Colonic mucosa (tissue), 4 donors: ENCODE data around the gene MPP1. TPM values are rescaled to one million over a fixed set of nuclear protein-coding genes. Genes with fewer than 3 reads are reported as not detected.

Experiments used
- DNase-seq: peaks from one replicate; pipeline ENCODE4 v3.0.0-alpha.2; 2020
- H3K27ac ChIP-seq: fragments of 200-600 bp; one replicate; pipeline ENCODE4 v1.8.0; 2021
- H3K27me3 ChIP-seq: fragments of 200-600 bp; one replicate; pipeline ENCODE4 v1.8.0; 2021
- H3K36me3 ChIP-seq: fragments of 200-600 bp; one replicate; pipeline ENCODE4 v1.8.0; 2021
- H3K4me1 ChIP-seq: fragments of 200-600 bp; one replicate; pipeline ENCODE4 v1.8.0; 2021; ENCODE audit warnings: mild to moderate bottlenecking
- H3K4me3 ChIP-seq: fragments of 200-600 bp; one replicate; pipeline ENCODE4 v1.8.0; 2021
- H3K9ac ChIP-seq, 2 donors: one replicate each; pipeline ENCODE4 v1.7.0; 2013; ENCODE audit warnings: control low read depth in 2 of 2, low read depth in 2 of 2, low read length in 2 of 2
- H3K9me3 ChIP-seq: fragments of 200-600 bp; one replicate; pipeline ENCODE4 v1.8.0; 2021
- intact Hi-C: fragments of 100-400 bp; cut with DNase I; formaldehyde crosslinking; loops from one replicate; pipeline ENCODE4 v1.14.1; 2022
- total RNA-seq, 2 donors: library from RNA; stranded (reverse); fragmentation: NEBNext Ultra II Directional in 1 of 2; extraction: Animal tissue kit (Norgen Biotek cat#: 25700) in 1 of 2; gene quantifications; one replicate each; pipeline ENCODE4 v1.2.1, GENCODE V29; 2021
- TF ChIP-seq, protein P1 (sequence below): fragments of 200-600 bp; IDR thresholded peaks from one replicate; pipeline ENCODE4 v1.8.0; 2022; ENCODE audit warnings: antibody characterized with exemption, mild to moderate bottlenecking
- donor health status: healthy.
- donor health status: DM: no; HTN: no; CAD: no.
- donor health status: DM: no; HTN: no; CAD: no.

MPP1 gene
- total RNA-seq, 2 donors from 2014 or later, result 13.0 to 24.3 TPM

- H3K36me3 ChIP-seq, result no peaks in the 10 kb centered on the region
- no peak overlapping the region for H3K4me3 ChIP-seq
- no peak overlapping the region for H3K9ac ChIP-seq
- DNase-seq, result no peak
- peaks cover 4% of the 10 kb centered on the region for H3K4me1 ChIP-seq
- no peaks in the 10 kb centered on the region for H3K9me3 ChIP-seq
- TF ChIP-seq, protein P1, sequence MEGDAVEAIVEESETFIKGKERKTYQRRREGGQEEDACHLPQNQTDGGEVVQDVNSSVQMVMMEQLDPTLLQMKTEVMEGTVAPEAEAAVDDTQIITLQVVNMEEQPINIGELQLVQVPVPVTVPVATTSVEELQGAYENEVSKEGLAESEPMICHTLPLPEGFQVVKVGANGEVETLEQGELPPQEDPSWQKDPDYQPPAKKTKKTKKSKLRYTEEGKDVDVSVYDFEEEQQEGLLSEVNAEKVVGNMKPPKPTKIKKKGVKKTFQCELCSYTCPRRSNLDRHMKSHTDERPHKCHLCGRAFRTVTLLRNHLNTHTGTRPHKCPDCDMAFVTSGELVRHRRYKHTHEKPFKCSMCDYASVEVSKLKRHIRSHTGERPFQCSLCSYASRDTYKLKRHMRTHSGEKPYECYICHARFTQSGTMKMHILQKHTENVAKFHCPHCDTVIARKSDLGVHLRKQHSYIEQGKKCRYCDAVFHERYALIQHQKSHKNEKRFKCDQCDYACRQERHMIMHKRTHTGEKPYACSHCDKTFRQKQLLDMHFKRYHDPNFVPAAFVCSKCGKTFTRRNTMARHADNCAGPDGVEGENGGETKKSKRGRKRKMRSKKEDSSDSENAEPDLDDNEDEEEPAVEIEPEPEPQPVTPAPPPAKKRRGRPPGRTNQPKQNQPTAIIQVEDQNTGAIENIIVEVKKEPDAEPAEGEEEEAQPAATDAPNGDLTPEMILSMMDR, result no peak
- no peaks in the 10 kb centered on the region for H3K27me3 ChIP-seq
- H3K27ac ChIP-seq, result no peak overlapping the region
- intact Hi-C loops, result no loop called here
These were observed 8.3 kb downstream of the MPP1 start for GRCh38 chrX:154797006-154797405.

DNA sequence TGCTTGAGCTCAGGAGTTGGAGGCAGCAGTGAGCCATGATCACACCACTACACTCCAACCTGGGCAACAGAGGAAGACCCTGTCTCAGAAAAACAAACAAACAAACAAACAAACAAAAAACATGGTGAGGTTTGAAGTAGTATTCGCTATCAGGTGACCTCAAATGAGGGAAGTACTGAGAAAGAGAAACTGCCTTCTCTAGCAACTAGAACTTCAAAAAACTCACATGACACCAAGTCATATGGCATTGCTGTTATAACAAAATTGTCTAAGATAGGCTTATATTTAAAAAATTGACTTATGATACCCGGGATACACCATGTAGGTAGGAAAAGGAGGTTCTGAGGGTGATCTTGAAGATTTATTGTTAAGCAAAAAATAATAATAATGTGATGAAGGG is 10.3 kb downstream of the MPP1 start:
- DNase-seq, result no peak
- Histone ChIP-seq H3K27me3 (no peaks in the 10 kb centered on the region), H3K36me3 (no peaks in the 10 kb centered on the region), H3K4me3 (no peak overlapping the region), H3K27ac (no peak overlapping the region), H3K4me1 (peaks cover under 1% of the 10 kb centered on the region), H3K9me3 (no peaks in the 10 kb centered on the region), H3K9ac (no peak overlapping the region)
- TF ChIP-seq, protein P1, result no peak
- intact Hi-C loops, result no loop called here

DNA sequence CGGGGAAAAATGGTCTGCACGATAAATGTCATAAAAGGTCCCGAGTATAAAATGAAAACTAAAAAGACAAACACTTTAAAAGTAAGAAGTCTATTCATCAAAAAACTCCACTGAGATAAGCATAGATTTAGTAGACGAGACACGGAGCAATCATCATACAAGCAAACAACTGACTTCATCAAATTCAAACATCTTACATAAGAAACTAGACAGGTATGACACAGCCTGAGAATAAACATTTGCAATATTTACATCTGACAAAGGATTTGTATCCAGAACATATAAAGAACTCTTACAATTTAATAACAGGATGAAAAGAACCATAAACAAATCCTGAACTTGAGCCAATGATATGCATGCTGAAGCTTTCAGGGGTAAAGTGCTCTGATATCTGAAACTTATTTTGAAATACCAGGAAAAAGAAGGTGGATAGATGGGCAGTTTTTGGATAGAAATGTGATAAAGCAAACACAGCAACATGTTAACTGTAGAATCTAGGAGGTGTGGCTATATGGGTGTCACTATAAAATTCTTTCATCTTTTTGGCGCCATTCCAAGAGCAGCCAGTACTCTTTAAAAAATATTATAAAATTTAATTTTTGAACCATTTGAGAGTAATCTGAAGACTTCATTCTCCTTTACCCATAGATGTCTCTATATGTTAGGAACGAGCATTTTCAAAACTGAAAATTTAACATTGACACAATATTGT is 12.0 kb downstream of the MPP1 start:
- intact Hi-C loops, result no loop called here
- TF ChIP-seq, protein P1, result no peak

DNA sequence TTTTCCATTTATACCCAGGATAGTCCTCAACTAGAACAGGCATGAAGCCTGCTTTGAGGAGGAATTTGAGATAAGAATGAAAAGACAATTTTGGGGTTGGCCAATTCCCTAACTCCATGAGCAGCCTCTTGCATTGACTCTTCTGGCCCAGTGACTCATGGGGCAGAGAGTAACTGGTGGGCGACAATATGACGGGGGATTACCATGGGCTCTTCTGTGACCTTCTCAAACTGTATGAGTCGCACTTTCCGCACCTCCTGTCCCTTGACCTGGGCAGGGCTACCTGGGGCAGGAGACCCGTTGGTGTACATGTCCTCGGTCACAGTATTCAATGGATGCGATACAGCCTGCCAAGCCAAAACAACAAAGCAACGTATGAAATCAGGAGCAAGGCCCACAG is 13.3 kb downstream of the MPP1 start:
- Histone ChIP-seq H3K27ac (no peak overlapping the region), H3K9ac (no peak overlapping the region), H3K27me3 (no peaks in the 10 kb centered on the region), H3K9me3 (no peaks in the 10 kb centered on the region), H3K4me3 (no peak overlapping the region), H3K36me3 (no peaks in the 10 kb centered on the region), H3K4me1 (no peaks in the 10 kb centered on the region)
- no peak for DNase-seq
- intact Hi-C loops, result no loop called here
- TF ChIP-seq, protein P1, result no peak

More for the DNA sequence above, 12.0 kb downstream of the MPP1 start:
- H3K36me3 ChIP-seq, result no peaks in the 10 kb centered on the region
- no peaks in the 10 kb centered on the region for H3K27me3 ChIP-seq
- no peak overlapping the region for H3K27ac ChIP-seq
- no peak overlapping the region for H3K9ac ChIP-seq
- H3K4me3 ChIP-seq, result no peak overlapping the region
- no peaks in the 10 kb centered on the region for H3K9me3 ChIP-seq
- DNase-seq, result no peak
- no peaks in the 10 kb centered on the region for H3K4me1 ChIP-seq

- Histone ChIP-seq H3K27me3 (no peaks in the 10 kb centered on the region), H3K9me3 (no peaks in the 10 kb centered on the region), H3K36me3 (no peaks in the 10 kb centered on the region), H3K4me3 (no peak overlapping the region), H3K27ac (no peak overlapping the region), H3K9ac (no peak overlapping the region), H3K4me1 (no peaks in the 10 kb centered on the region)
- no peak for DNase-seq
- TF ChIP-seq, protein P1, result no peak
- intact Hi-C loops, result no loop called here
These were observed 13.8 kb downstream of the MPP1 start for GRCh38 chrX:154791467-154791866.
